Liver (tissue), 9 donors: ENCODE data around the gene OR52M1. TPM values are rescaled to one million over a fixed set of nuclear protein-coding genes. Genes with fewer than 3 reads are reported as not detected.

Source experiments
- DNase-seq: peaks from one replicate; pipeline ENCODE4 v3.0.0-alpha.2; 2017; ENCODE audit warnings: low spot score
- H3K27ac ChIP-seq, 2 donors: one replicate each; pipeline ENCODE4 v1.7.0; 2013; ENCODE audit warnings: inconsistent platforms in 2 of 2, low read length in 2 of 2, control low read depth in 1 of 2, low read depth in 1 of 2, mild to moderate bottlenecking in 1 of 2
- H3K27me3 ChIP-seq, 4 donors: one replicate each; pipeline versions ENCODE4 v1.6.1 to v1.7.0; 2013; ENCODE audit warnings: low read length in 3 of 4, inconsistent platforms in 1 of 4, mild to moderate bottlenecking in 1 of 4, moderate library complexity in 1 of 4; ENCODE audit not compliant: control insufficient read depth in 4 of 4, insufficient read depth in 4 of 4
- H3K36me3 ChIP-seq, 4 donors: one replicate each; pipeline versions ENCODE4 v1.6.1 to v1.7.0; 2013; ENCODE audit warnings: low read length in 3 of 4, mild to moderate bottlenecking in 3 of 4, low read depth in 1 of 4, moderate library complexity in 1 of 4; ENCODE audit not compliant: control insufficient read depth in 4 of 4, insufficient read depth in 3 of 4
- H3K4me1 ChIP-seq, 4 donors: one replicate each; pipeline versions ENCODE4 v1.6.1 to v1.7.0; 2013; ENCODE audit warnings: low read length in 3 of 4, mild to moderate bottlenecking in 3 of 4, moderate library complexity in 1 of 4; ENCODE audit not compliant: control insufficient read depth in 4 of 4, insufficient read depth in 4 of 4
- H3K4me3 ChIP-seq, 3 donors: one replicate each; pipeline versions ENCODE4 v1.6.1 to v1.7.0; 2013; ENCODE audit warnings: low read length in 3 of 3, control low read depth in 1 of 3, low read depth in 1 of 3, mild to moderate bottlenecking in 1 of 3
- H3K9ac ChIP-seq, 2 donors: one replicate each; pipeline ENCODE4 v1.7.0; 2013; ENCODE audit warnings: low read length in 2 of 2, mild to moderate bottlenecking in 2 of 2, moderate library complexity in 2 of 2, control low read depth in 1 of 2, low read depth in 1 of 2
- H3K9me3 ChIP-seq, 4 donors: one replicate each; pipeline versions ENCODE4 v1.6.1 to v1.7.0; 2013; ENCODE audit warnings: low read length in 3 of 4; ENCODE audit not compliant: control insufficient read depth in 4 of 4
- CTCF ChIP-seq: fragments of 150-350 bp; IDR thresholded peaks from 2 replicates; pipeline ENCODE4 v1.5.1; 2017; ENCODE audit warnings: improper control_type of control experiment, low read depth, low read length; ENCODE audit not compliant: missing input control
- EGR1 ChIP-seq, 2 donors: IDR thresholded peaks; 2 replicates each; pipeline ENCODE4 v1.6.1; 2016 to 2018; ENCODE audit warnings: antibody characterized with exemption in 2 of 2, low read depth in 2 of 2
- FOXA1 ChIP-seq: IDR thresholded peaks from 2 replicates; pipeline ENCODE4 v1.6.1; 2016; ENCODE audit warnings: antibody characterized with exemption
- FOXA2 ChIP-seq: IDR thresholded peaks from 2 replicates; pipeline ENCODE4 v1.6.1; 2016; ENCODE audit warnings: antibody characterized with exemption
- GABPA ChIP-seq, 2 donors: IDR thresholded peaks in 1 of 2; conservative IDR thresholded peaks in 1 of 2; 2 replicates each; pipeline ENCODE4 v1.6.1; 2016; ENCODE audit warnings: antibody characterized with exemption in 2 of 2, mild to moderate bottlenecking in 1 of 2, moderate library complexity in 1 of 2
- HNF4A ChIP-seq, 2 donors: conservative IDR thresholded peaks; 2 replicates each; pipeline ENCODE4 v1.6.1; 2016; ENCODE audit warnings: antibody characterized with exemption in 2 of 2, mild to moderate bottlenecking in 2 of 2
- HNF4G ChIP-seq: IDR thresholded peaks from 2 replicates; pipeline ENCODE4 v1.6.1; 2016; ENCODE audit warnings: antibody characterized with exemption
- JUND ChIP-seq, 2 donors: IDR thresholded peaks; 2 replicates each; pipeline ENCODE4 v1.6.1; 2016; ENCODE audit warnings: antibody characterized with exemption in 2 of 2
- MAX ChIP-seq: IDR thresholded peaks from 2 replicates; pipeline ENCODE4 v1.6.1; 2016; ENCODE audit warnings: antibody characterized with exemption
- RAD21 ChIP-seq, 2 donors: IDR thresholded peaks; 2 replicates each; pipeline ENCODE4 v1.6.1; 2016; ENCODE audit warnings: antibody characterized with exemption in 2 of 2, mild to moderate bottlenecking in 2 of 2
- RXRA ChIP-seq, 2 donors: IDR thresholded peaks; 2 replicates each; pipeline ENCODE4 v1.6.1; 2017 to 2018; ENCODE audit warnings: antibody characterized with exemption in 2 of 2, mild to moderate bottlenecking in 1 of 2
- SP1 ChIP-seq: IDR thresholded peaks from 2 replicates; pipeline ENCODE4 v1.6.1; 2018; ENCODE audit warnings: antibody characterized with exemption, mild to moderate bottlenecking
- TAF1 ChIP-seq: conservative IDR thresholded peaks from 2 replicates; pipeline ENCODE4 v1.6.1; 2016; ENCODE audit warnings: antibody characterized with exemption, mild to moderate bottlenecking
- YY1 ChIP-seq: IDR thresholded peaks from 2 replicates; pipeline ENCODE4 v1.6.1; 2016; ENCODE audit warnings: antibody characterized with exemption, mild to moderate bottlenecking
- WGBS: extraction: QIAGEN DNeasy Blood & Tissue Kit; methylation state at CpG from one replicate; pipeline ENCODE4 v1.1.7; 2013; 5-methylcytosine and 5-hydroxymethylcytosine counted together
- polyA plus RNA-seq, 2 donors: library from polyadenylated mRNA; stranded (reverse) in 1 of 2; unstranded in 1 of 2; fragments of 200-250 nt in 1 of 2; fragments of >200 nt in 1 of 2; fragmentation: Nextera tagmentation in 1 of 2; extraction: Ambion mirVana in 1 of 2; gene quantifications; one replicate each; pipeline versions ENCODE4 v1.2.1 to v1.2.3, GENCODE V29; 2013 to 2015
- total RNA-seq, 2 donors: library from RNA; depleted of rRNA; stranded (reverse); fragments of >200 nt; gene quantifications; one replicate each; pipeline ENCODE4 v1.2.3, GENCODE V29; 2014
- TF ChIP-seq, protein P1 (sequence below): IDR thresholded peaks from 2 replicates; pipeline ENCODE4 v1.6.1; 2016; ENCODE audit warnings: antibody characterized with exemption
- TF ChIP-seq, protein P2 (sequence below): IDR thresholded peaks from 2 replicates; pipeline ENCODE4 v1.6.1; 2016; ENCODE audit warnings: antibody characterized with exemption
- donor health status: healthy.
- donor health status: healthy.
- donor health status: healthy.
- donor health status: healthy.
- donor health status: healthy.

OR52M1 gene
- total and polyA plus RNA-seq, 4 donors = not detected

DNA sequence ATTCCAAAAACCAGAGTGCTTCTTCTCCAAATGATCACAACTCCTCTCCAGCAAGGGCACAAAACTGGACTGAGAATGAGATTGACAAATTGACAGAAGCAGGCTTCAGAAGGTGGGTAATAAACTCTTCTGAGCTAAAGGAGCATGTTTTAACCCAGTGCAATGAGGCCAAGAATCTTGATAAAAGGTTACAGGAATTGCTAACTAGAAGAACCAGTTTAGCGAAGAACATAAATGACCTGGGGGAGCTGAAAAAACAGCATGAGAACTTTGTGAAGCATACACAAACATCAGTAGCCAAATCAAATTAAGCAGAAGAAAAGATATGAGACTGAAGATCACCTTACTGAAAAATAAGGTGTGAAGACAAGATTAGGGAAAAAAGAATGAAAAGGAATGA is 15.5 kb downstream of the OR52M1 start:
- DNase-seq = no peak
- TF ChIP-seq, protein P1, sequence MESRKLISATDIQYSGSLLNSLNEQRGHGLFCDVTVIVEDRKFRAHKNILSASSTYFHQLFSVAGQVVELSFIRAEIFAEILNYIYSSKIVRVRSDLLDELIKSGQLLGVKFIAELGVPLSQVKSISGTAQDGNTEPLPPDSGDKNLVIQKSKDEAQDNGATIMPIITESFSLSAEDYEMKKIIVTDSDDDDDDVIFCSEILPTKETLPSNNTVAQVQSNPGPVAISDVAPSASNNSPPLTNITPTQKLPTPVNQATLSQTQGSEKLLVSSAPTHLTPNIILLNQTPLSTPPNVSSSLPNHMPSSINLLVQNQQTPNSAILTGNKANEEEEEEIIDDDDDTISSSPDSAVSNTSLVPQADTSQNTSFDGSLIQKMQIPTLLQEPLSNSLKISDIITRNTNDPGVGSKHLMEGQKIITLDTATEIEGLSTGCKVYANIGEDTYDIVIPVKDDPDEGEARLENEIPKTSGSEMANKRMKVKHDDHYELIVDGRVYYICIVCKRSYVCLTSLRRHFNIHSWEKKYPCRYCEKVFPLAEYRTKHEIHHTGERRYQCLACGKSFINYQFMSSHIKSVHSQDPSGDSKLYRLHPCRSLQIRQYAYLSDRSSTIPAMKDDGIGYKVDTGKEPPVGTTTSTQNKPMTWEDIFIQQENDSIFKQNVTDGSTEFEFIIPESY = no peak
- TF ChIP-seq RAD21 (IDR thresholded peaks at IDR 0.05) (no peak), CTCF (no peak), RXRA (IDR thresholded peaks at IDR 0.05) (no peak), FOXA1 (no peak), SP1 (no peak), JUND (IDR thresholded peaks at IDR 0.05) (no peak), TAF1 (no peak), GABPA (IDR thresholded peaks at IDR 0.05 in 1 of 2, conservative IDR thresholded peaks at IDR 0.05 in 1 of 2) (no peak), HNF4G (no peak), YY1 (no peak), FOXA2 (no peak), HNF4A (conservative IDR thresholded peaks at IDR 0.05) (no peak), EGR1 (IDR thresholded peaks at IDR 0.05; ENCODE audit: low read depth in 2 of 2) (no peak), MAX (no peak)
- TF ChIP-seq, protein P2, sequence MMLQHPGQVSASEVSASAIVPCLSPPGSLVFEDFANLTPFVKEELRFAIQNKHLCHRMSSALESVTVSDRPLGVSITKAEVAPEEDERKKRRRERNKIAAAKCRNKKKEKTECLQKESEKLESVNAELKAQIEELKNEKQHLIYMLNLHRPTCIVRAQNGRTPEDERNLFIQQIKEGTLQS = no peak
- WGBS = 82% methylated on average over 1 of the region's 1 CpG
- no peak overlapping the region for H3K4me3 ChIP-seq
- H3K36me3 ChIP-seq = no peaks in the 10 kb centered on the region
- H3K27ac ChIP-seq = no peak overlapping the region
- H3K9me3 ChIP-seq = peaks cover 0 to 3% (median under 1%) of the 10 kb centered on the region in 4 donors
- H3K4me1 ChIP-seq = no peaks in the 10 kb centered on the region
- H3K27me3 ChIP-seq = no peaks in the 10 kb centered on the region
- no peak overlapping the region for H3K9ac ChIP-seq

DNA sequence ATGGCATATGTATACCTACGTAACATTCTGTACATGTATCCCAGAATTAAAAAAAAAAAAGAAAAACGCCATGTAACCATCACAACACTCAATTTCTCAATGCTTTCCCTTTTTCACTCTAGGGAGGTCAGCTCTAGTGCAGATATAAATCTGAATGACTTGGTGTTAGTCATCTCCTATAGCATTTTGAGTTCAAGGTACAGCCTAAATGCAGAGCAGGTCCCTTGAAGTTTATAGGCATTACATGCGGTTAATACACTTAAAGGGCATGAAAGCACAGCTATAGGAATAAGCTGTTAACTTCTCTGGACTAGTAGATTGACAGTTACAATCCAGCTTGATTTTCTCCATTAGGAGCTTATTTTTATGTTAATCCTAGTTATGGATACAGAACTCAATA is 20.4 kb downstream of the OR52M1 start:
- no peak for TF ChIP-seq FOXA2
- TF ChIP-seq RXRA (IDR thresholded peaks at IDR 0.05) = no peak
- no peak for TF ChIP-seq HNF4A (conservative IDR thresholded peaks at IDR 0.05)
- no peak for TF ChIP-seq CTCF
- TF ChIP-seq, protein P2 = no peak
- H3K9me3 ChIP-seq = peaks cover 0 to 3% (median 1%) of the 10 kb centered on the region in 4 donors
- 84% methylated on average over 3 of the region's 3 CpGs for WGBS

More for the DNA sequence above, 20.4 kb downstream of the OR52M1 start:
- no peak overlapping the region for H3K9ac ChIP-seq
- H3K27ac ChIP-seq = no peak overlapping the region
- no peak overlapping the region for H3K4me3 ChIP-seq
- no peaks in the 10 kb centered on the region for H3K36me3 ChIP-seq
- no peak for DNase-seq
- H3K27me3 ChIP-seq = no peaks in the 10 kb centered on the region
- H3K4me1 ChIP-seq = no peaks in the 10 kb centered on the region
